Mesenchymal stem cell (in vitro differentiated cells and primary cell): Measurements from ENCODE around the gene ARMH3. TPM values are rescaled to one million over a fixed set of nuclear protein-coding genes. Genes with fewer than 3 reads are reported as not detected.

Source experiments
- small RNA-seq: library from polyadenylated mRNA; stranded (forward); fragments of <200 nt; extraction: miRNeasy Mini kit (QIAGEN cat#:217004); gene quantifications from one replicate; pipeline ENCODE3, GENCODE V24; 2013; ENCODE audit warnings: low read depth

ARMH3 gene

Small RNA genes within 50 kb of the gene (small RNA-seq; reads per million reads assigned to genes)
- gene AL500527.1 (not detected), gene AL500527.2 (not detected), gene RF00017 (not detected), gene RF00019 (not detected)
